ENCODE data around the gene TADA2A.
A peak's percentile ranks its signal among the peaks of the same experiment; 100 is the strongest.

The TADA2A gene

GRCh38 chr17:37462492-37462891 is 55.8 kb downstream of the TADA2A start:
- DNase-seq (ENCODE audit: low read depth): no peak

- no peak for DNase-seq (ENCODE audit: low read depth)
These were observed 56.4 kb downstream of the TADA2A start for GRCh38 chr17:37463039-37463438.

- no peak for DNase-seq (ENCODE audit: low read depth)
These were observed 58.5 kb downstream of the TADA2A start for GRCh38 chr17:37465069-37465616.

- DNase-seq (ENCODE audit: low read depth): no peak
These were observed 59.8 kb downstream of the TADA2A start for GRCh38 chr17:37466471-37466870.

- DNase-seq (ENCODE audit: low read depth): no peak
These were observed 63.5 kb downstream of the TADA2A start for GRCh38 chr17:37470181-37470580.

DNA sequence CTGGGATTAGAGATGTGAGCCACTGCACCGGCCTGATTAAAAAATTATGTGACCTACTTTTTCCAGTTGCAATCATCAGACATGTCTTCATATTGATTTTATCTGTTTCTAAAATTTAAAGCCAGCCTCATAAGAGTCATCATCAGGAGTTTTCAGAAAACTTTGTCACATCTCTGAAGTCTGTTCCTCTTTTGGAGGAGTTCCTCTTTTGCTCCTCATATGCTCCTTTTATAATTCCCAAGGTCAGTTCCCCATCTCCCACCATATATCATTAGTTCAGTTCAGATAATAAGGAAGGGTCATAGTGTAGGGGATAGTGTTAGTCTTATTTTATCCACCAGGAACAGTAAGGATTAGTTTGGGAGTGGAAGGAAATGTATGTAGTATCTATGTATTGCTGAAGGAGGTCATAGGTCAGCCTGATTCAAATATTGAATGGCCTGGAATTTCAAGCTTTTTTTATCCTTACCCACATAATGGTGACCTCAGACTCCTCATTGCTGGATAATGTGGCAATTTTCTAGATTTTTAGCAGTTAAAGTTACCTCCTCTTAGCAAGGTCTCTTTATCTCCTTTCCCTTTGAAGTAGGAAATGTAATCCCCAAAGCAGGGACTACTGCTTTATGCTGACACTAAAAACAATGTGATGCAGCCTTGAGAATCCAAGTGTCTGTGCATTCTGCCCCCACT is 69.2 kb downstream of the TADA2A start:
- DNase-seq (ENCODE audit: low read depth): no peak

DNA sequence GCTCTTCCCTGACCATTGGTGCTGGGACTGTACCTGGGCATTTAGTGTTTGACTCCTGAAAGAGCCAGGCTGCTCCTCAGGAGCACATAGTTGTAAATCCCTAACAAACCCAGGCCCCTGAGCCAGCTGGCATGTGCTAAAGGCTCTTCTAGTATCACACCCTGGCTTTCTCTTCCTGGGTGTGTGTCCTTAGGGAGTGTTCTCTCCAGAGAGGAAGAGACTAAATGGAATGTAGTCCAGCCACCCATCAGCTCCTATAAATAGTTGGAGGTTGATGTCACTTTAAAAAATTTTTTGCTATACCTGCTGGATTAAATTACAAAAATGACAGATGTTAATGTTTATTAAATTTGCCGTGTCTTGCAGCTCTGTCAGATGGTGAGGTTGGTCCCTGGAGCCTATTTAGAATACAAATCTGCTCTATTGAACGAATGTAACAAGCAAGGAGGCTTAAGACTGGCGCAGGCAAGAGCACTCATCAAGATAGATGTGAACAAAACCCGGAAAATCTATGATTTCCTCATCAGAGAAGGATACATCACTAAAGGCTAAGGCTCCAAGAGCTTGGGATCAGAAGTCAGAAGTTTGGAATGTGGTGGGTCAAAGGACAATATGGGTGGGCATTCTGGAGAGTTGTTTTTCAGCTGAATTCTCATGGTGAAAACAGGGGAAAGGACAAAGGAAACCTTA is 69.9 kb downstream of the TADA2A start:
- DNase-seq (ENCODE audit: low read depth): no peak

DNA sequence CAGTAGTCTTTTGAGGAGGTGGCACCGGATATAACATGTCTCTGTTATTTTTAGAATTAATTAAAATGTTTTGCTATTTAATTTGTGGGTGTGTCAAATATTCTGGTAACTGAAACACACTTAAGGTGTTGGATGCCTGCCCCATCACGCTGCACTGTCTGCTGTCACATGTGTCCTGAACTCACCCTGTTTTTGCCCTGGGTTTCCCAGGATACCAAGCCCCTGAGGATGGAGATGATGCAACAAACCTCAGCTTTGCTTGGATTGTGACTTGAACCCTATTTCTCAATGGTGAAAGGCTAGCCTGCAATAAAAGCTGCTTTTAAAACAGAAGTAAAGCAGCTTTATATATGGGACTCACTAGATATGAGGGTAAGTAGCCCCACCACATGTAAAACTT is 71.5 kb downstream of the TADA2A start:
- no peak for DNase-seq (ENCODE audit: low read depth)

DNA sequence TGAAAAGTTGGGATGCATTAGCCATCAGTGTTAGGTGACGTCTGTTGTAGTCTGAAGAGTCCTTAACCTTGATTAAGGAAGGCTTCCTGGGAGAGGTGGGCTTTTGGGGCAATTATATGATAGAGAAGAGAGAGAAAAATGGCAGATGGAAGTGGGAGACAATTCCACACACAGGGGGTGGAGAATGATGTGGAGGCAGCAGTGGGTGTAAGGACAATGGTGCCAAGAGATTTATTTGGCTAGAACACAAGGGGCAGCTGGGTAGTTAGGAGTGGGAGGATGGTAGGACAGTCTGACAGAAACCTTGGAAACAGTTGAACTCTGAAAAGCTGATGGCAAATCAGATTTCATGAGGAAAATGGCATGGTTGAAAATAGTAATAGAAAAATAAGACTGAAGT is 72.3 kb downstream of the TADA2A start:
- DNase-seq (ENCODE audit: low read depth): no peak

GRCh38 chr17:37480427-37480826 is 73.7 kb downstream of the TADA2A start:
- no peak for DNase-seq (ENCODE audit: low read depth)

- DNase-seq (ENCODE audit: low read depth): no peak
These were observed 74.4 kb downstream of the TADA2A start for GRCh38 chr17:37481001-37481665.

- no peak for DNase-seq (ENCODE audit: low read depth)
These were observed 76.8 kb downstream of the TADA2A start for GRCh38 chr17:37483311-37484039.

GRCh38 chr17:37485938-37486570 is 79.4 kb downstream of the TADA2A start:
- no peak for DNase-seq (ENCODE audit: low read depth)

DNA sequence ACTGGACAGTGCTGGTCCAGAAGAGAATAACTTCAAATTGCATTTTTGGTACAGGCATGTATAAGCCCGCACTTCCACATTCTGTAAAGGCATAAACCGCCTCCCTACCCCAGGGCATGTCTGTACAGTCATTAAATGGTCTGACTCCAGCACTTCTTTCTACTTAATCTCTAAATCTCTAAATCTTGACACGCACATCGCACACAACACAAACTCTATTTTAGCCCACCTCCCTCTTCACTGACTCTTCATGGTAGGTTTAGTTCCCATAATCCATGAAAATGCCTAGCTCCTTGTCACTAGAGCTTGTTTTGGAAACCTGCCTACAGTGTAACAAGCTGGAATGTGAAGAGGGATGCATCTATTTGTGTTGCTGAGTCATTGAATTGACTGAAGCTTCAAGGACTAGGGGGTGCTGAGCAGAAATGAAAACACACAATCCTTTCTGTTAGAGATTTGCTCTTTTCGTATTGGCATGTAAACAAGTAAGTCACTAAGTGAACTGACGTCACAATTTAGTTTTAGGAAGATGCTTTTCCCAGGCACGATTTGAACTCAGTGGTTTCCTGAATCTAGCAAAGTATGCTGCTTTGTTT is 81.4 kb downstream of the TADA2A start:
- no peak for DNase-seq (ENCODE audit: low read depth)

DNA sequence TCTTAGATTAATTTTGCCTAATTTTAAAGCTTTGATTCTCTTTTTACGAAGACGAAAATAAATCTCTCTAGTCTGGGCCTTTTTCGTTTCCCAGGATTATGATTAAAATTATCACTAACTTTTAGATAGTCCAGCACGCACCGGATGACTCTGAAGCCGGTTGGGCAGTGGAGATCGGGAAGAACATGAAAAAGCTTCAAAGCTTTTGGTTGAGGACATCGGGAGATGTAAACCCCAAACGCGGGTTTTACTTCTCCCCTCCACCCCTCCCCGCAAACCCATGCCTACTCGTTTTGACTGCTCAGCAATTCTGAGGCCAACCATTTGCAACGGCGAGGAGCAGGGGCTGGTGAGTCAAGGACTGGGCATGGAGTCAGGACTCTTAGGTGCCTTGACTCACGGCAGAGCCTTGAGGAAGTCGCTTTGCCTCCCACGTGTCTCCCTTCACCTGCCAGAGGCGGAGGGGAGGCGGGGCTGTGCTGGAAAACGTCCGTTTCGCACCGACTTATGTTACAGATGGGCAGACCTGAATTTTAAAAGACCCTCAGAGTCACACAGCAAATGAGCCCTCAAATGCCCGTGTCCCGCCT is 82.0 kb downstream of the TADA2A start:
- DNase-seq (ENCODE audit: low read depth): peak; percentile 41

GRCh38 chr17:37489197-37490001 is 82.7 kb downstream of the TADA2A start, which contains the start of gene DUSP14:
TSS of gene DUSP14 (plus strand) at chr17:37489891. CDS start at chr17:37512273, 22,382 bp downstream.
- peak; percentile 65 for DNase-seq (ENCODE audit: low read depth)

GRCh38 chr17:37490022-37490587 is 83.4 kb downstream of the TADA2A start:
- peak; percentile 46 for DNase-seq (ENCODE audit: low read depth)

DNA sequence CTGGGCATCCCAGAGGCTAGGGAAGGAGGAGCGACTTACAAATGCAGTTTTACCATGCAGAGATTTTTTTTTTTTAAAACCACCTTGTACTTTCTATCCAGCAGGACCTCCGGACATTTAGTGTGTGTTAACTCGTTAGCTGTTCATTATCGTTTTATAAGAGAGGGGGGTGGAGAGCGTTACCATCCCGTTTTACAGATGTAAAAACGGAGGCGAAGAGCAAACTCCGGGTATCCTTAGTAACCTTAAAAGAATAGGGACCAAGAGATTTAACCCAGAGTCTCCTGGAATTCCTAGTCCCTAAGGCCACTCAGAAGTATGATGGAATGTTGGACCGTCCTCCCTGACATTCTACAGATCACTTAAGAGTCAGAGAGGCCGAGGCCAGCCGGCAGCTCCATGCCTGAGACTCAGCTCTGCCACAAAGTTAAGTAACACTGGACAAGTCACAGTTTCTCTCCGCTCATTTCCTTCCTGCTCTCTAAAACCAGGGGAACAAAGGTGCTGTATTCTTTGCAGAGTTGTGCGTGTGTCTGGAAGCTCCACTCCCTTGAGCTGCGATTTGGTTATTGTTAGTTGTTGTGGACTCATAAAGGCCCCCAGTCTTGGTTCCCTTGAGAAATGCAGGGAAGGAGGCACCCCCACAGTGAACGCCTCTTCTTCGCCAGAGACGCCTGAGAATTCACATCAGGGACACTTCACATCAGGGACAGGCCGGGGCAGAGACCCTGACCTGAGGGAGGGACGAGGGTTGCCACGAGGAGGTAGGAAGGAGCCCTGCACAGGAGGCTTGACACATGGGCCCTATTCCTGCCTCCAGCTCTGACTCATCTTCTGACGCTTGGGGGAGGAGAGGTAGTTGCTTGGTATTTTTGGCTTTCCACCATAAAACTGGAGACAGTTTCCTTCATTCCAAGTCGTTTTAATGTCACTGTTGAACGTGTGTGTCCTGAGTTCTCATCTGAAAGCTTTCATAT is 84.2 kb downstream of the TADA2A start:
- DNase-seq (ENCODE audit: low read depth): no peak
